Measurements from ENCODE around the gene RAPGEF1. TPM values are rescaled to one million over a fixed set of nuclear protein-coding genes. Genes with fewer than 3 reads are reported as not detected.

The RAPGEF1 gene
- total and polyA plus RNA-seq, 2 donors (not counting 1 experiment from before 2014, with no cell fraction given), result 33.3 to 42.8 TPM

DNA sequence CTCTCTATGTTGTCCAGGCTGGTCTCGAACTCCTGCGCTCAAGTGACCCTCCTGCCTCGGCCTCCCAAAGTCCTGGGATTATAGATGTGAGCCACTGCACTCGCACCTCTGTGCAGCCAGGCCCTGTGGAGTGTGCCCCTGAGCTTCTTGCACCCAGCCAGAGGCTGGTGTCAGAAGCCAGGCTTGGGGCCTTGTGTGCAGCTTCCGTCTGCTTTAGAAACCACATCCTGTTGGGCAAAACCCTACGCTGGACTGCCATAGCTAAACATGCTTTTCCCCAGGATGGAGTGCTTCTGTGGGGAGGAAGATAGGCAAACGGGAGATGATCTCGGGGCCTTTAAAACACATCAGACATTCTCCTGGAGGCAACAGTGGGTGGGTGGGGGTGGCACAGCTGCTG, 154.5 kb downstream of the RAPGEF1 start:
- TF ChIP-seq, protein P1, sequence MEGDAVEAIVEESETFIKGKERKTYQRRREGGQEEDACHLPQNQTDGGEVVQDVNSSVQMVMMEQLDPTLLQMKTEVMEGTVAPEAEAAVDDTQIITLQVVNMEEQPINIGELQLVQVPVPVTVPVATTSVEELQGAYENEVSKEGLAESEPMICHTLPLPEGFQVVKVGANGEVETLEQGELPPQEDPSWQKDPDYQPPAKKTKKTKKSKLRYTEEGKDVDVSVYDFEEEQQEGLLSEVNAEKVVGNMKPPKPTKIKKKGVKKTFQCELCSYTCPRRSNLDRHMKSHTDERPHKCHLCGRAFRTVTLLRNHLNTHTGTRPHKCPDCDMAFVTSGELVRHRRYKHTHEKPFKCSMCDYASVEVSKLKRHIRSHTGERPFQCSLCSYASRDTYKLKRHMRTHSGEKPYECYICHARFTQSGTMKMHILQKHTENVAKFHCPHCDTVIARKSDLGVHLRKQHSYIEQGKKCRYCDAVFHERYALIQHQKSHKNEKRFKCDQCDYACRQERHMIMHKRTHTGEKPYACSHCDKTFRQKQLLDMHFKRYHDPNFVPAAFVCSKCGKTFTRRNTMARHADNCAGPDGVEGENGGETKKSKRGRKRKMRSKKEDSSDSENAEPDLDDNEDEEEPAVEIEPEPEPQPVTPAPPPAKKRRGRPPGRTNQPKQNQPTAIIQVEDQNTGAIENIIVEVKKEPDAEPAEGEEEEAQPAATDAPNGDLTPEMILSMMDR (conservative IDR thresholded peaks at IDR 0.05 in 1 of 2, IDR thresholded peaks at IDR 0.05 in 1 of 2; ENCODE audit: low read depth in 1 of 2, low read length in 2 of 2), result no peak
- no peak for TF ChIP-seq EZH2 (IDR thresholded peaks at IDR 0.05; ENCODE audit: low read length, missing control alignments)
- Histone ChIP-seq H3K9ac (ENCODE audit: insufficient read depth, low read length) (no peak overlapping the region), H3K4me1 (ENCODE audit: control insufficient read depth, extremely low read depth, insufficient read depth, low read length) (no peaks in the 10 kb centered on the region), H3K4me3 (replicated peaks in 1 of 4; ENCODE audit: control extremely low read depth in 1 of 4, insufficient read depth in 1 of 4, low read depth in 3 of 4, low read length in 4 of 4) (no peak overlapping the region), H3K79me2 (ENCODE audit: control insufficient read depth, insufficient read depth, low read length) (no peaks in the 10 kb centered on the region), H3K27ac (ENCODE audit: insufficient read depth, low read length) (no peak overlapping the region), H4K20me1 (ENCODE audit: control insufficient read depth, extremely low read depth, insufficient read depth, low read length) (no peaks in the 10 kb centered on the region), H3K9me3 (ENCODE audit: control insufficient read depth, insufficient read depth, low read depth, low read length) (no peaks in the 10 kb centered on the region), H2AFZ (ENCODE audit: low read length) (no peak overlapping the region), H3K36me3 (ENCODE audit: control insufficient read depth, insufficient read depth, low read length) (peaks cover 10% of the 10 kb centered on the region), H3K4me2 (ENCODE audit: extremely low read depth, insufficient read depth, low read length) (no peak overlapping the region), H3K27me3 (ENCODE audit: control insufficient read depth, insufficient read depth, low read length) (no peaks in the 10 kb centered on the region)
- DNase-seq (ENCODE audit: low read depth in 2 of 2), result no peak

DNA sequence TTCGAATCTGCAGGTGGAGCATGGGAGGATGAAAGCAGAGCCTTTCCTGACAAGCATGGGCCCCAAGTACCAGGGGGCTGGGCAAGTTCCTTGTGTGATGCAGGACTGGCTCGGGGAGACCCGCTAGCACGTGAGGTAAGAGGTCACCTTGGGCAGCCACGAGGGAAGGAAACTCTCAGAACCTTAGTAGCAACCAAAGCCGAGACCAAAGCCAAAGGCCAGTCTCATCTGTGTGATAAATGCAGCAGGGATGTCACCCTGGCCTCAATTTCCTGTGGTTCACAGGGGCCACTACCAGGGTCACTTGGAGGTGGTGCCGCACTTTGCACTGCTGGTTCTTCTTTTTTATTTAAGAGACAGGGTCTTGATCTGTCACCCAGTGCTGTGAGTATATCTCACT, 155.0 kb downstream of the RAPGEF1 start:
- no peaks in the 10 kb centered on the region for H3K27me3 ChIP-seq (ENCODE audit: control insufficient read depth, insufficient read depth, low read length)
- TF ChIP-seq, protein P1 (conservative IDR thresholded peaks at IDR 0.05 in 1 of 2, IDR thresholded peaks at IDR 0.05 in 1 of 2; ENCODE audit: low read depth in 1 of 2, low read length in 2 of 2), result no peak
- TF ChIP-seq EZH2 (IDR thresholded peaks at IDR 0.05; ENCODE audit: low read length, missing control alignments), result no peak
- no peaks in the 10 kb centered on the region for H4K20me1 ChIP-seq (ENCODE audit: control insufficient read depth, extremely low read depth, insufficient read depth, low read length)
- H3K9ac ChIP-seq (ENCODE audit: insufficient read depth, low read length), result no peak overlapping the region
- H3K27ac ChIP-seq (ENCODE audit: insufficient read depth, low read length), result no peak overlapping the region
- H3K4me1 ChIP-seq (ENCODE audit: control insufficient read depth, extremely low read depth, insufficient read depth, low read length), result no peaks in the 10 kb centered on the region
- no peak for DNase-seq (ENCODE audit: low read depth in 2 of 2)
- H3K36me3 ChIP-seq (ENCODE audit: control insufficient read depth, insufficient read depth, low read length), result peaks cover 14% of the 10 kb centered on the region
- no peak overlapping the region for H3K4me3 ChIP-seq (replicated peaks in 1 of 4; ENCODE audit: control extremely low read depth in 1 of 4, insufficient read depth in 1 of 4, low read depth in 3 of 4, low read length in 4 of 4)
- H2AFZ ChIP-seq (ENCODE audit: low read length), result no peak overlapping the region
- H3K9me3 ChIP-seq (ENCODE audit: control insufficient read depth, insufficient read depth, low read depth, low read length), result no peaks in the 10 kb centered on the region
- H3K4me2 ChIP-seq (ENCODE audit: extremely low read depth, insufficient read depth, low read length), result no peak overlapping the region
- H3K79me2 ChIP-seq (ENCODE audit: control insufficient read depth, insufficient read depth, low read length), result no peaks in the 10 kb centered on the region

DNA sequence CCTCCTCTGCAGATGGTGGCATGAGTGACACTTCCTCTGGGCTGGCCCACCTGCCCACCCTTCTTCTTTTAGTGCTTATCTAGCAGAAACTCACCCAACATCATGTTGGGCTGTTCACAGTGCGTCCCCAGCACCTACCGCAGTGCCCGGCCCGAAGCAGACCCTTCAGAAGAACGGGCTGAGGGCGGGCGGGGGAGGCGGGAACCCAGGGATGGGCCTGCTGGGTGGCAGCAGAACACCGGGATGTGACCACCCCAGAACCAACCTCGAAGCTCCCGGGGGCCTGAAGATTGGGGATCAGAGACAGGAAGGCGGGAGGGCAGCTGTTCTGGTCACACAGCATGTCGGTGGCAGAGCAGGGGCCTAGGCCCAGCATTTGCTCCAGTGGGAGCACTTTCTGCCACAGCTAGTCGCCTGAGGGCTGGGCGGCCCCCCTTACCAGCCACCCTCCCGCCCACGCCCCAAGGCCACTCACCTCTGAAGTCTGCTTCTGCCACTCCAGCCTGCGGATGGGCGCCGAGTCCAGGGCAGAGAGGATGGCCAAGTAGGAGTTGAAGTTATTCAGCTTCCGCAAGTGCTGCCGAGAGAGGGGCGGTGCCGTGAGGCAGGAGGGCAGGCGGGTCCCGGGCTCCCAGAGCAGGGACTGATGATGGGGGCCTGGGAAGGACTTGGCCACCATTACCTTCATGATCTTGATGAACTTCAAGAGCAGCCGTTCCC, 155.9 kb downstream of the RAPGEF1 start:
- no peak for DNase-seq (ENCODE audit: low read depth in 2 of 2)
- H2AFZ ChIP-seq (ENCODE audit: low read length), result no peak overlapping the region
- H3K27me3 ChIP-seq (ENCODE audit: control insufficient read depth, insufficient read depth, low read length), result no peaks in the 10 kb centered on the region
- H3K27ac ChIP-seq (ENCODE audit: insufficient read depth, low read length), result no peak overlapping the region
- H3K4me2 ChIP-seq (ENCODE audit: extremely low read depth, insufficient read depth, low read length), result no peak overlapping the region
- no peaks in the 10 kb centered on the region for H4K20me1 ChIP-seq (ENCODE audit: control insufficient read depth, extremely low read depth, insufficient read depth, low read length)
- no peak overlapping the region for H3K4me3 ChIP-seq (replicated peaks in 1 of 4; ENCODE audit: control extremely low read depth in 1 of 4, insufficient read depth in 1 of 4, low read depth in 3 of 4, low read length in 4 of 4)
- H3K79me2 ChIP-seq (ENCODE audit: control insufficient read depth, insufficient read depth, low read length), result no peaks in the 10 kb centered on the region
- H3K4me1 ChIP-seq (ENCODE audit: control insufficient read depth, extremely low read depth, insufficient read depth, low read length), result no peaks in the 10 kb centered on the region
- no peak overlapping the region for H3K9ac ChIP-seq (ENCODE audit: insufficient read depth, low read length)
- H3K36me3 ChIP-seq (ENCODE audit: control insufficient read depth, insufficient read depth, low read length), result peaks cover 18% of the 10 kb centered on the region
- H3K9me3 ChIP-seq (ENCODE audit: control insufficient read depth, insufficient read depth, low read depth, low read length), result no peaks in the 10 kb centered on the region
- TF ChIP-seq, protein P1 (conservative IDR thresholded peaks at IDR 0.05 in 1 of 2, IDR thresholded peaks at IDR 0.05 in 1 of 2; ENCODE audit: low read depth in 1 of 2, low read length in 2 of 2), result no peak
- TF ChIP-seq EZH2 (IDR thresholded peaks at IDR 0.05; ENCODE audit: low read length, missing control alignments), result no peak

Data from fibroblast of lung (primary cell).